GM21423 (cell line): ENCODE results near the gene LRRN2.
"Not testable (repeated sequence)": the region's sequence is repeated elsewhere in the genome, so short reads cannot be mapped to it uniquely, and the experiment has no call there.

Source experiments
- ATAC-seq: cut with Tn5 transposase; IDR thresholded peaks from one replicate; pipeline ENCODE4 v1.9.1; 2021; ENCODE audit warnings: mild to moderate bottlenecking, moderate library complexity; ENCODE audit not compliant: unreplicated experiment

LRRN2 gene

DNA sequence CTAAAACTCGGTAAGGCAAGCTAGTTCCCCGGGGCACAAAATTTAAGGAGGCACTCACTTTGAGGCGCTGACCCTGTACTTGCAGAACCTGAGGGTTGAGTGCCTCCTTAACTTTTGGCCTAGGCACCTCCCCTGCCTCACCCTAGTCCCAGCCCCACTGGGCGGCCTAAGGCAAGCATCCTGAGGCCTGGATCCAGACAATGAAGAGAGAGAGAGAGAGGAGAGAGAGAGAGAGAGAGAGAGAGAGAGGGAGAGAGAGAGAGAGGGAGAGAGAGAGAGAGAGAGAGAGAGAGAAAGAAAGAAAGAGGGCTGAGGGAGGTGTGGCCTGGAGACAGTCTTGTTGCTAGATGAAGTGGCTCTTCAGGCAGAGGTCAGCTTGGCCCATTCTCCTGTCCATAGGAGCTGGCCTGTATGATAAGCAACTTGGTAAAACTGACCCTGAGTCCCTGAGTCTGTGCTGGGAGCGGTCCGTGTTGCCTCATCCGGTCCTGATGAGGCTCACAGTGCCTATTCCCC lies 7.4 kb upstream of the LRRN2 start:
- no peak for ATAC-seq

DNA sequence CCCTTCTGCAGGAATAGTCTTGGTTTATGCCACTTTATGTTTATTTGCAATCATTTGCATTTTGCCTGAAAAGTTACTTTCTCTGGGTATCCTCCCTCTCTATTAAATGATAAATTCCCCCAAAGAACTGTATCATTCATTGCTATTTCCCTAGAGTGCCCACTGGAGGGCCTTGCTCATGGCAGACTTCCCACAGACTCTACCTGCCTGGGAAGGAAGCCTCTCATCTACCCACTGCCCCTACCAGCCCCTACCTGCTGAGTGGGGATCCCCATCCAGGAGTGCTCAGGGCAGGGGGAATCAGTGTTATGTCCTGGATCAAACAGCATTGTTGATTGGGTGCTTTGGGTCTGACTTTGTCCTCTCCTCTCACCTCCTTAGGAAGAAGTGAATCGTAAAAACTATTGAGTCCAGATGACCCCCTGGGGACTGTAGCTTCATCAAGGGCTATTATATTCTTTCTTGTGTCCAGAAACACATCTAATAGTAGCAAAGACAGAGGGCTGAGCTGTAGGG lies 6.8 kb upstream of the LRRN2 start:
- no peak for ATAC-seq

DNA sequence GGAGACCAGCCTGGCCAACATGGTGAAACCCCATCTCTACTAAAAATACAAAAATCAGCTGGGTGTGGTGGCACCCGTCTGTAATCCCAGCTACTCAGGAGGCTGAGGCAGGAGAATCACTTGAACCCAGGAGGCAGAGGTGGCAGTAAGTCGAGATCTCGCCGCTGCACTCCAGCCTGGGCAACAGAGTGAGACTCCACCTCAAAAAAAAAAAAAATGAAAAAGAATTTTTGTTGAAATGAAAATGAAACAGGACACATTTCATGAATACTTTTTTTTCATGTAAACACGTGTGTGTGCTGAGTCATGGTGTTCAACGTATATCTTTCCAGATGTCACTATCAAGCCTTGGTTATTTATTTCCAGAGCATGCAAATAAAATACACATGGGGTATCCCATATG lies 5.8 kb upstream of the LRRN2 start:
- not testable (repeated sequence) for ATAC-seq

DNA sequence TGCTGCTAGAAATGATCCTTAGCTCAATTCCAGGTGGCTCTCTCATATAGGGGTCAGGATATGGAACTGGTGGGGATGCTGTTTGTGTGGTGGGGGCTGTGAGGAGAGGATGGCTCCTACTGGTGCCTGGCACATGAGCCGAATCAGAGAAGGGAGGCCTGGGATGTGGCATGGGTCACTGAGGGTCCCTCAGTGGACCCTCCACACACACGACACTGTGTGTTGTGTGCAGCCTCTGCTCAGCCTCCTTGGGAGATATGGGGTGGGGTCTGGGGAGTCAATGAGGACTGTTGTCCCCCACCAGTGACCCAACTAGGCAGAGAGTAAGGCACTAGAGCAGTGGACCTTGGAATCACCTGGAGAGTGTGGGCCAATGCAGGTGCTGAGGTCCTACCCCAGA lies 3.2 kb upstream of the LRRN2 start:
- ATAC-seq, result no peak

DNA sequence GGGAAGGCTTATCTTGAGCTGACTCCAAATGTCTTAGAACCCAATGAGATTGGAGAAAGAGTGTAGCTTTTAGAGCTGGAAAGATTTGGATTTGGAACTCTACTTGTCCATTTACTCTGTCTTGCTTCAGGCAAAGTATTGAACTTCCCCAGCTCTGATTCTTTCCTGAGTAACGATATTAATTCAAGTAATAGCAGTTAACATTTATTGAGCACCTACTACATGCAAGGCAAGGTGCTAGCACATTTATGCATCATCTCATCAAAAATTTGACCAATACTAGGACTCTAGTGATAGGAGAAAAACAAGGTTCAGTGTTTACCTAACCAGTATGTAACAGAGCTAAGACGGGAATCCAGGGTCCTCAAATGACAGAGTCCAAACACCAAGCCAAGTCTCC lies 2.5 kb upstream of the LRRN2 start:
- ATAC-seq, result no peak

DNA sequence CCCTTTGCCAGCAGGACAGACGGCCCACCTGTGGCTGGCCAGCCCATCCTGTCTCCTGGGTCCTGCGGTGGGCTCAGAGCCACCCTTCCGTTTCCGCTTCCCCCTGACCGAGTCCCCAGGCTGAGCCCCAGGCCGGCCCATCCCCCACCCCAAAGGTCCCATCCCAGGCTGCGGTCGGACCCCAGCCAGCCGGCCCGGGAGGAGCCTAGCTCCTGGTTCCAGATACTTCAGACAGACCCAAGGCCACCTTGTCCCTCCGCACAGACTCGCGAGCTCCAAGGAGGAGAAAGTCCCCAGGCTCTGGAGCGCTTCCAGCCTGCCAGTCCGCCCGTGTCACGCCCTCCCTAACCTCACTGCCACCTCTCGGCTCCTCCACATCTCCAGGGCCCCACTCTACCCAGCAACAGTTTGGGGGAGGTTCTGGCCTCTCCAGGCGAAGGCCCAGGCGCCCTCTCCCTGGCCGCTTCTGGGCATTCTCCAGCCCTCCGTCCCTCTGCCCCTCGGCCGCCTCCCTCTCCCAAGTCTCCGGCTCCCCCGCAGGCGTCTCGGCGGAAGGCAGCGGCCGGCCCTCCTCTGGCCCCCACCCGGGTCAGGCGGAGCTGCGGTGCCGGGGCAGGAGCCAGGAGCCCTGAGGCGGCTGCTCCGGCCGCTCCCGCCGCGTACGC lies 835 bp downstream of the LRRN2 start:
- ATAC-seq, result no peak

DNA sequence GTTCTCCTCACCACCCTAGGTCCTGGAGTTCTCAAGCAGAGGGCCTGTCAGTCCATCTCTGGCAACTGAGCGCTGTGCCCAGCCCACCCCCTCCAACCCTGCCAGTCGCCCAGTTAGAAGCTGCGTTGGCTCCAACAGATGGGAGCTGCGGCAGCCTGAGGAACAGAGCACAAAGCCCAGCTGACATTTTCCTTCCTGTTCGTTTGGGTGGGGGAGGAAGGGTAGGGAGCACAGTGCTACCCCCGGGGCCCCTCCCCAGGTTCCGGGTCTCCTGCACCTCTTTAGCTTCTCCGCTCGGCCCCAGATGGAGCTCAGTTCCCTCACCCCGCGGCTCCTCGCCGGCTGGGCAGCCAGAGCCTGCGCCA lies 1.4 kb downstream of the LRRN2 start:
- ATAC-seq, result no peak

DNA sequence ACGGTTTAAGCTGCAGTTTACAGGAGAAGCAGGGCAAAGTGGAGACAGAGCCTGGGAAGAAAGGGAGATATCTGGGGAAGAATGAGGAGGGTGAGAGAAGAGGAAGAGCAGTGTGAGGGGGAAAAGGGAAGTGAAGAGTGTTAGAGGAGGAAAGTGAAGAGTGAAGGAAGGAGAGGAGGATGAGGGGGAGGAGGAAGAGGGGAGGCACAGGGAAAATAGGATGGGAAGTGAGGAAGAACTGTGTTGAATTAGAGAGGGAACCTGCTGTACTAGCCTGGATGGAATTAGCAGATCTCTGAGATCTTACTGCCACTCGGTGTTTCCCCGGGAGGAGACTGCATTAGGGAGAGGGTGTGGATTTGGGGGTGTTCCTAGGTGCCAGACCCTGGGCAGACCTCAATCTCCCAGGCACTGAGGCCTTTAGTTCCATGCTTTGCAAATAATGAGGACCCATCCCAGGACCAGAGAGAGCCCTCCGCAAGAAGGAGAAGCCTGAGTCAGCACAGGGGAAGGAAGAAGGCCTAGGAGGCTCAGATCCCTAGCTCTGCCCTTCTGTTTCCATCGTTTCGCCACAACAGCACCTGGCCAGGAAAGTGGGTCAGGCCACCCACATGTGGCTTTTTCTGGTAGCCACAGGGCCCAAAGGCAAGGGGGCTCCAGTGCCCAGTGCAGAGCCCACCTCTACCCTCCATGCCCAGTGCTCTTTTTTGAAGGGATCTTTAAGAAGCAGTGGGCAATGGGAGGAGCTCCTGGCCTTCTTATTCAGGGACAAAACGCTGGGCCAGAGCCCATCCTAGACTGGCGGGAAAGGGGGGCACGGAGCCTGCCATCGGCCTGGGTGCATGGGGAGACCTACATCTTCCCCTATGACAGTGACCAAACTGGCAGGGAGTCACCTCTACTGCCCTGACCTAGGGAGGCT lies 2.0 kb downstream of the LRRN2 start:
- ATAC-seq, result no peak

DNA sequence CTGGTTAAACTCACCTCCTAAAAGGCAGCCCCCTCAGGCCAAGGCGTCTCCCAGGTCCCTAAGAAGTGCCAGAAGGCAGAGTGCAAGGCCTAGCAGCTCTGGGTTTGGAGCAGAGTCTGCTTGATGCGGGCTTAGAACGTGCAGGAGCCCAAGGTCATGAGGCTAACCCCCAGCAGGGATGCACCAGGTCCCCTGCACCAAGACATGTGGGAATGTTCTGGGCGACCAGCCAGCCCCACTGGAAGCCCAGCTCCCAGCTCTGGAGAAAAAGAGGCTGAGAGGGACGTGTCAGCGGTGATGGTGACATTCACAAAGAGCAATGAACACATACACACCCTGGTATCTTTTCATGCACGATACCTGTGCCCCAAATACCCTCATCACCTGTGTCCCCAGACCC lies 5.1 kb downstream of the LRRN2 start:
- ATAC-seq, result no peak

DNA sequence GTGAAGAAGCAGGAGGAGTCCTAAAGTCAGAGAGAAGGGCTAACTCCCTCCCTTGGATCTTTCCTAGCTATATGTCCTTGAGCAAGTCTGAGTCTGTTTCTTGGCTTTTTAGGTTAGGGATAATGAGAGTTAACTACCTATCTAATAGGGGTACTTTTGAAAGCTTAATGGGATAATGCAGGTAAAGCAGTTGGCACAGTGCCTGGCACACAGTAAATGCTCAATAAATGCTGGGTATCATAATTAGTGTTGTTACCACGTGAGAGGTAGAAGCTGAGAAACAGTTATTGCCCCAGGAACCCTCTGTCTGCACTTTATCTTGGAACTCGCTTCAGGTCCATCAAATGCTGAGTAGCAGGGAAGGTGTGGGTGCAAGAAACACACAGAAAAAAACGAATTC lies 5.5 kb downstream of the LRRN2 start:
- ATAC-seq, result no peak

DNA sequence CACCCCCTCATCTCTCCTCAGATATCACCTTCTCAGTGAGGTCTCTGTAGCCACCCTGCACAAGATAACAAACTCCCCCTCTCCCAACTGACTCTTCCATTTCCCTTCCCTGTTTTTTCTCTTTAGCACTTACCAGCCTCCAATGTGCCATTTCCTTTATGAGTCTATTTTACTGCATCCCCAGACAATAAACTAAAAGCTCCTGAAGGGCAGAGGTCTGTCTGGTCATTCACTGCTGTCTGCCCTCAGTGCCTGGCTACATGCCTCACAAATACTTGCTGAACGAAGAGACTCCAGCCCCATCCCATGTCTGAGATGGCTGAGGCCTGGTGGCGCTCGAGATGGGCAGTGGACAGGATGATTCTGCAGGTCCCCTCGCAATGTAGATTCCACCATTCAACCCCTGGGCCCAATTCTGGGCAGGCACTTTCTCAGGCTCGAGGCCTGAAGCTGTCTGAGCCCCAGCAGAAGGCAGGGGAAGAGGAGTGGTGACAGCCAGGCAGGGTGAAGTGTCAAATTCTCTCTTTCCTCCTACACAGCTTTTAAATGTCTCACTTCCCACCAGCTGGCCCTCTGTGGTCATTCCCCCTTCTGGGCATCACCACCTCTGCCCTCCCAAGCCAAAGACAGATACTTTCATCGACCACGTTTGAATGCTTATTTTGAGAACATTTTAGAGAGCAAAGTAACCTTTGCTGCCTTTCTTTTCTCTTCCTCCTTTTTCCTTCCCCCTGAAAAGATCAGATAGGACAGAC lies 6.6 kb downstream of the LRRN2 start:
- ATAC-seq, result no peak

DNA sequence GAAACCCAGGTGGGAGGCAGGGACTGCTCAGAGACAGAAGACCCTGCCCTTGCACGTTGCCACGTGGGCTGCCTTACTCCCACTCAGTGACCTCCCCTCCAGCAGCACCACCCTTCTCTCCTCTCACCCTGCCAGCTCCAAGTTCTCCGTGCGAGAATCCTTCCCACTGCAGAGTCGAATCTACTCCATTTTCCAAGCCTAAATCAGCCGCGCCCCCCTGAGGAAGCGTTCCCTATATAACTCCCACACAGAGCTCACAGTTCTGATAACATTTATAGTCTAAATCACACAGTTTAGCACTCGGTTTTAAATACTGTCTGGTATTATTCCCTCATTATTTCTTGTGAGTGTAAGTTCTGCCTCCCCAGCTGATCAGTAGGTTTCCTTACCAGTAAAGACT lies 7.7 kb downstream of the LRRN2 start:
- ATAC-seq, result no peak

DNA sequence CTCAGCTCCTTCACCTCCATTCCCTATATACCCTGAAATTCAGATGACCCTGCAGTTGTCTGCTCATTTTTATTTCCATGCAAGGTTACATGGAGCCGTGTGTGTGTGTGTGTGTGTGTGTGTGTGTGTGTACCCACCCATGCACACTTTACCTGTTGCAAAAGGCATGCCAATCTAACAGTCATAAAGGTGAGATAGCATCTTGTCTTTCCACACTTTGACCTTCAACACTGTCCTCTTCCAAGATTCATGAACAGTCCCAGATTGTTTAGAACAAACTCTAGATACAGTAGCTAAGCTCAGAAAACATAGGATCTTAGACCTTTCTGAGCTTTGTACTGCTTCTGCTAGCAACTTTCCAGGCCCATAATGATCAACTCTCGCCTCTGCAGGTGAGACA lies 9.5 kb downstream of the LRRN2 start:
- ATAC-seq, result no peak

DNA sequence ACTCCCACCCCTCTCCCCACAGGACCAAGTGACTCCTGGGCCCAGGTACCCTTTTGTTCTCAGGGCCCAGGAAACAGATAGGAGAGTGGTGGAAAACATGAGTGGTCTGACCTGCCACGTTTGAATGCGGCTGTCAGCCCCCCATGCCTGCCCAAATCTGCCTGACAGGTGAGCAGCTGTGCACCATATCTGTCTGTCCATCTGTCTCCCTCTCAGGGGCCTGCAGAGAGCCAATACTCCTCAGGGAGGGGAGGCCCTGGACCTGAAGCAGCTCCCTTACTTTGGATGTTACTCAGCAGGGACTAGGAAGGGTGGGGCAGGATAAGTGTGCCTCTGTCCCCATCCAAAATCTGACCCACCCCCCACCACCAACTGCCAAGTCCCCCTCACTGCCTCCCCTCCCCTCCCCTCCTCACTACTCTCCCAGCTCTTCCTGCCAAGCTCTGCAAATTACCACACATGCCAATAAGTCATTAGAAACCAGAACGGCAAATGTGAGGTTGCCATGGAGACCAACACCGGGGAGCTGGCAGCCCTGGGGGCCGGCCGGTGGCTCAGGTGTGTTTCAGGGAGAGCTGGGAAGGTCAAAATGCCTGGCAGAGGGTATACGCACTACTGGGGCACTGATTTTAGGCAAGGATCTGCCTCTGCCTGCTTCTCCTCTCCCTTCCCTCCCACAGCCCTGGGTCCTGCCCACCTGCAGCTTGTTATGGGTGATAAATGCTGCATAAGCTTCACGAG lies 11.5 kb downstream of the LRRN2 start:
- ATAC-seq, result no peak

DNA sequence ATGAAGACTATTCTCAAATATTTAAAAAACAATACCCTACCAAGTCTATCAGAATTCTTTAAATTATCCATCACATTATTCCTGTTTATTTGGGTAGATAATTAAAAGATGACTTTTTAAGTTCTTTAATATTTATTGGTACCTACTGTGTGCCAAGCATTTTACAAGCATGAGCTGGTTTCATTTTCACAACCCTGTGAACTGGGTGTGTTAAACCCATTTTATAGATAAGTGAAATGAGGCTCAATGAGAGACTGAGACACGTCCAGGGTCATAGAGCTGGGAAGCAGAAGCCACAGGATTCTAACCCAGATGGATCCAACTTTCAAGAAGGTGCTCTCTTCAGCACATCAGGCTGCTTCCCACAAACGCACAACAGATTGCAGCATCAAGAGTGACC lies 12.3 kb downstream of the LRRN2 start:
- ATAC-seq, result no peak

DNA sequence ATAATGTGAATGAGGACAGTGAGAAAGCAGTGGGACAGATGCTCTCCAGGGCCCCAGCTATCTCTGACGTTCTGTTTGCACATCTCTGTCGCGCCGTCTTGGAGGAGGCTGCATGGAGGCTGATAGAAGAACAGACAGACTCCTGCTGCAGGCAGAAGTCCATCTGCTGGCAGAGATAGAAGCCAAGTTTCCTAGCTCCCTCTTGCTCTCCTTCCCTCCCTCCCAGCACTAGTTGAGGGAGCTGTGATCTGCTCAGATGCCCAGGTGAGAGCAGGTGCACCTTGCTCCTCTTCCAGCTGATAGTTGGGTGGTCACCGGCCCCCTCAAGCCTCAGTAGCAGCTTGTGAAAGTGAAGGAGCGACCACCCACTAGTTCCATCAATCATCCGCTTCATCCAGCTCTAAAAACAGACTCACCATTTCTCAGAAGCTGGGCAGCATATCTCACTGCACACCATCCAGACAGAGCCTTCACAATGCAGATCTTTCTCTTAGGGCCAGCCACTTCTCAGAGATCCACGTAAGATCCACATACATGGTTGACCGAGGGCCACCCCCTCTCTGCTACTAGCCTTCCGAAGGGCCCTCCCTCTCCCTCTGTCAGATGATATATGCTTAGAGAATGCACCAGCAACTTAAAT lies 12.9 kb downstream of the LRRN2 start:
- no peak for ATAC-seq

DNA sequence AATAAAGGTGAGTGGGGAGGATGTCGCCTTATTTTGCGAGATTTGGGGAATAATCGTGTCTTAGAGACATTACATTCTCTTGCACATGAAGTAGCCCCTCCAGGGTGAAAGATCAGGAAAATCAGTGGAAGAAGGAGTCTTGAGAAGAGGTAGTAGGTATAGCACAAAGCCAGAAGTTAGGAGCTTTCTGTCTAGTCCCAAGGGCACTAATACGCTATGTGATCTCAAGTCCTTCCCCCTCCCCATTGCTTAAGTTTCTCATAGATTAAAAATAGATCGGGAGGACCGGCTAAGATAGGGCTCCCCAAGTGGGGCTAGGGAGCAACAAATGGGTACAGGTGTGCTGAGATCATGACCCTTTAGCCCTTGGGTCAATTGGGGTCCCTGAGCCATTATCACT lies 13.5 kb downstream of the LRRN2 start:
- ATAC-seq, result no peak

DNA sequence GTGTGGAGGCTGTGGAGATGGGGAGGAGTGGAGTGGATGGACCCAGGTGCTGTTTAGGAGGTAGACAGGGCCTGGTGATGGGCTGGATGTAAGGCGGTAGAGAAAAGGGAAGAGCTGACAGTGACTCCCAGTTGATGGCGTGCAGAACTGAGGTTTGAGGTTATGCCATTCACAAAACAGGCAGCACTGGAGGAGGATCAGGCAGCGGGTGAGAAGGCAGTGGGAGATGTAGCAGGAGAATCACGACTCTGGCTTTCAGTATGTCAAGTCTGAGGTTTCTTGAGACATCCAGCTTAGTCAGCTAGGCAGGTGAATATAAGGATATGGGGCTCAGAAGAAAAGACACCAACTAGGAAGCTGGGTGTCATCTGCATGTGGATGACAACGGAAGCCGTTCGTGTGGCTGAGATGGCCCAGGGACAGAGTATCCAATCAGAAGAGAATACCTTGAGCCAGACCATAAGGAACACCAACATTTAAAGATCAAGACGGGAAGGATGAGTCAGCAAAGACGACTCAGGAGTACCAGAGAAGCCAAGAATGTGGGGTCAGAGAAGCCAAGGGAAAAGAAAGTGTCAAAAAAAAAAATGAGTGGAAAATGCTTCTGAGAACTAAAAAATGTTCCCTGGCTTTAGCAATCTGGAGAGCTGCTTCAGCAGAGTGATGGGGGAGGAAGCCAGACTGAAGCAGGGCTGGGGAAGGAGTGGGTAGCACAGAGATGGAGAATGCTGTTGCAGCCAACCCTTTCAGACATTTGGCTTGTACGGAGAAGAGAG lies 15.2 kb downstream of the LRRN2 start:
- ATAC-seq, result no peak

DNA sequence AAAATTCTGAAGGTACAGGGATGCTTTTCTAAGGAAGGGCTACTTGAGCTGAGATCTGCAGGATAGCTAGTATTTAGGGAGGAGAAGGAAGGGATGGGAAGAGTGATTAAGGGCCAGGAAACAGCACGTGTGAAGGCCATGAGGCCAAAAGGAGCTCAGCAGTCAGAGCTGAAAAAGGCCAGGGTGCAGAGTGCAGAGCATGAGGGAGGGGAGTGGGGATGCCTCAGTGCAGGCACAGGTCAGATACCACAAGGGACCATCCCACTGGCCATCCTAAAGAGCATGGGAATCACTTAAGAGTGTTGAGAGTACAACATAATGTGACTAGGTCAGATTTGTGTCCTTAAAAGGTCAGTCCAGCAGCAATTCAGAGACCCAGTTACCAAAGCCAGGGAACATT lies 16.0 kb downstream of the LRRN2 start:
- ATAC-seq, result no peak

DNA sequence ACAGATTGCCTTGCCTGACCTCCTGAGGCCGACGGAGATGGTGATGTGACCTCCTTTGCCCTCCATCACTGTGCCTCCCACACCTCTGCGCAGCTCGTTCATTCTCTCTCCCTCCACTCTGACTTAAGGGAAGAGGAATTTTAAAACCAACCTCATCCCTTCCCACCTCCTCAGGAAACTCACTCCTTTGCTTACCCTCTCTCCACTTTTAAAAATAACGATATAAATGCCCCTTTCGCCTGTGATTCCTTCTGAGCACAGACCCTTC lies 21.2 kb downstream of the LRRN2 start:
- no peak for ATAC-seq
